GM23248 (cell line): ENCODE measurements around the gene GEMIN2. TPM values are rescaled to one million over a fixed set of nuclear protein-coding genes. Genes with fewer than 3 reads are reported as not detected.

Experiments used
- DNase-seq: peaks from one replicate; pipeline ENCODE4 v3.0.0-alpha.2; 2015
- H2AFZ ChIP-seq: fragments of 200-600 bp; sonication (generic); 2 replicates; pipeline ENCODE4 v1.6.1; 2016; ENCODE audit warnings: antibody characterized with exemption
- H3F3A ChIP-seq: fragments of 200-600 bp; sonication (generic); 2 replicates; pipeline ENCODE4 v1.6.1; 2016; ENCODE audit warnings: mild to moderate bottlenecking, antibody characterized with exemption, mixed run types; ENCODE audit not compliant: insufficient read depth
- H3K27ac ChIP-seq: fragments of 200-600 bp; sonication (generic); 2 replicates; pipeline ENCODE4 v1.5.1; 2016; ENCODE audit warnings: mild to moderate bottlenecking
- H3K27me3 ChIP-seq: fragments of 200-600 bp; sonication (generic); replicated peaks from 2 replicates; pipeline ENCODE4 v1.6.1; 2016; ENCODE audit warnings: mild to moderate bottlenecking; ENCODE audit not compliant: insufficient read depth
- H3K36me3 ChIP-seq: fragments of 200-600 bp; sonication (generic); 2 replicates; pipeline ENCODE4 v1.6.1; 2016; ENCODE audit warnings: low read depth, mild to moderate bottlenecking
- H3K4me1 ChIP-seq: fragments of 200-600 bp; sonication (generic); 2 replicates; pipeline ENCODE4 v1.6.1; 2016; ENCODE audit warnings: mild to moderate bottlenecking; ENCODE audit not compliant: insufficient read depth
- H3K4me2 ChIP-seq: fragments of 200-600 bp; sonication (generic); one replicate; pipeline ENCODE4 v1.6.1; 2016; ENCODE audit warnings: mild to moderate bottlenecking; ENCODE audit not compliant: unreplicated experiment
- H3K4me3 ChIP-seq: fragments of 200-600 bp; sonication (generic); 2 replicates; pipeline ENCODE4 v1.5.1; 2016; ENCODE audit warnings: mild to moderate bottlenecking
- H3K79me2 ChIP-seq: fragments of 200-600 bp; sonication (generic); 2 replicates; pipeline ENCODE4 v1.6.1; 2016; ENCODE audit warnings: mild to moderate bottlenecking; ENCODE audit not compliant: insufficient read depth
- H3K9ac ChIP-seq: fragments of 200-600 bp; sonication (generic); 2 replicates; pipeline ENCODE4 v1.6.1; 2016; ENCODE audit warnings: mild to moderate bottlenecking
- H3K9me2 ChIP-seq: fragments of 200-600 bp; sonication (generic); 2 replicates; pipeline ENCODE4 v1.6.1; 2016; ENCODE audit warnings: mixed run types, mild to moderate bottlenecking, moderate library complexity; ENCODE audit not compliant: insufficient read depth
- H3K9me3 ChIP-seq: fragments of 200-600 bp; sonication (generic); one replicate; pipeline ENCODE4 v1.6.1; 2017; ENCODE audit warnings: low read depth
- H4K20me1 ChIP-seq: fragments of 200-600 bp; sonication (generic); 2 replicates; pipeline ENCODE4 v1.6.0; 2016; ENCODE audit not compliant: insufficient read depth
- EZH2 ChIP-seq: fragments of 200-600 bp; sonication (generic); IDR thresholded peaks from 2 replicates; pipeline ENCODE4 v1.6.1; 2018; ENCODE audit warnings: antibody characterized with exemption, mild to moderate bottlenecking; ENCODE audit not compliant: insufficient read depth, poor library complexity, severe bottlenecking
- EZH2phosphoT487 ChIP-seq: fragments of 200-600 bp; sonication (generic); IDR thresholded peaks from 2 replicates; pipeline ENCODE4 v1.6.1; 2018; ENCODE audit warnings: antibody characterized with exemption, moderate library complexity, mild to moderate bottlenecking, low read depth; ENCODE audit not compliant: insufficient read depth
- WGBS, 2 experiments: methylation state at CpG; one replicate each; pipeline ENCODE4 v1.1.6; 2015 to 2017; ENCODE audit warnings: low lambda C conversion rate in 2 of 2, low coverage in 1 of 2; ENCODE audit errors: missing lambda C conversion rate in 2 of 2; 5-methylcytosine and 5-hydroxymethylcytosine counted together
- in situ Hi-C: fragments of 300-500 bp; cut with MboI; formaldehyde crosslinking; loops from 2 replicates; pipeline ENCODE4 v1.15.0; 2020
- polyA plus RNA-seq: library from polyadenylated mRNA; unstranded; fragments of >200 nt; fragmentation: Nextera tagmentation; extraction: Ambion mirVana; gene quantifications from 2 replicates; pipeline ENCODE4 v1.2.1, GENCODE V29; 2016
- small RNA-seq: library from RNA; depleted of rRNA; stranded (forward); fragments of <200 nt; gene quantifications from one replicate; pipeline ENCODE3, GENCODE V24; 2014; ENCODE audit warnings: low read depth, low replicate concordance
- total RNA-seq: library from RNA; depleted of rRNA; stranded (reverse); fragments of >200 nt; shearing (Covaris generic); gene quantifications from 2 replicates; pipeline ENCODE4 v1.2.3, GENCODE V29; 2014; rRNA removed

Gene GEMIN2
- total and polyA plus RNA-seq, 2 experiments from 2014 or later, result 16.4 to 25.5 TPM

DNA sequence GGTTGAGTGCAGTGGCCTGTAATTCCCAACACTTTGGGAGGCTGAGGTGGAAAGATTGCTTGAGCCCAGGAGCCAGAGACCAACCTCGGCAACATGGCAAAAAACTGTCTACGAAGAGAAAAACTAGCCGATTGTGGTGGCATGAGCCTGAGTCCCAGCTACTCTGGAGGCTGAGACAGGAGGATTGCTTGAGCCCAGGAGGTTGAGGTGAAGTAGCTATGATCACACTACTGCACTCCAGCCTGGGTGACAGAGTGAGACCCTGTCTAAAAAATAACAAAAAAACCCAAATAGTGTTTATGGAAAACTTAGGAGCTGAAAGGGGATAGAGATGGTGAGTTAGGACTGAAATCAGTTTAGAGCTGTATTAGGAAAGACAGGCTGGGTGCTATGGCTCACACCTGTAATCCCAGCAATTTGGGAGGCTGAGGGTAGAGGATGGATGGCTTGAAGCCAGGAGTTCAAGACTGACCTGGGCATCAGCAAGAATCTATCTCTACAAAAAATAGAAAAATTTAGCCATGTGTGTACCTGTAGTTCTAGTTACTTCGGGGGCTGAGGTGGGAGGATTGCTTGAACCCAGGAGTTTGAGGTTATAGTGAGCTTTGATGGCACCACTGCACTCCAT lies 70.6 kb downstream of the GEMIN2 start:
- Histone ChIP-seq H3F3A (peaks cover 82% of the 10 kb centered on the region), H2AFZ (no peak overlapping the region), H3K79me2 (peaks cover 31% of the 10 kb centered on the region), H3K27ac (no peak overlapping the region), H3K36me3 (peaks cover 61% of the 10 kb centered on the region), H3K27me3 (no peaks in the 10 kb centered on the region), H4K20me1 (no peaks in the 10 kb centered on the region), H3K4me2 (no peak overlapping the region), H3K4me1 (no peaks in the 10 kb centered on the region; the same call in 1 of the 2 replicates), H3K9me3 (no peaks in the 10 kb centered on the region), H3K9me2 (no peaks in the 10 kb centered on the region), H3K9ac (no peak overlapping the region), H3K4me3 (no peak overlapping the region)
- TF ChIP-seq EZH2phosphoT487 (no peak), EZH2 (no peak)
- no peak for DNase-seq
- in situ Hi-C loops, result no loop called here
- 97 to 100% methylated on average over 4 of the region's 4 CpGs for WGBS, 2 experiments

GRCh38 chr14:39185256-39186049 lies 71.3 kb downstream of the GEMIN2 start:
- Histone ChIP-seq H3K4me1 (no peaks in the 10 kb centered on the region; the same call in 1 of the 2 replicates), H2AFZ (no peak overlapping the region), H3K9me2 (no peaks in the 10 kb centered on the region), H3K27me3 (no peaks in the 10 kb centered on the region), H3K36me3 (peaks cover 54% of the 10 kb centered on the region), H4K20me1 (no peaks in the 10 kb centered on the region), H3K9me3 (no peaks in the 10 kb centered on the region), H3K27ac (no peak overlapping the region), H3K4me2 (no peak overlapping the region), H3F3A (peaks cover 80% of the 10 kb centered on the region), H3K4me3 (no peak overlapping the region), H3K9ac (no peak overlapping the region), H3K79me2 (peaks cover 24% of the 10 kb centered on the region)
- TF ChIP-seq EZH2phosphoT487, result no peak
- in situ Hi-C loops, result no loop called here
- 87 to 90% methylated on average over 5 of the region's 5 CpGs for WGBS, 2 experiments
- no peak for DNase-seq

Small RNAs within 50 kb of the gene (small RNA-seq; reads per million reads assigned to genes)
- gene AL109628.1, result not detected

Other genes with a start within 250 kb of the GEMIN2 start
- gene SEC23A, start 11.1 kb upstream of the GEMIN2 start, total RNA-seq, result 246 and 295 TPM in 2 replicates
- 191 and 192 TPM in 2 replicates for gene SEC23A, start 11.1 kb upstream of the GEMIN2 start, polyA plus RNA-seq
- 28.3 and 32.0 TPM in 2 replicates for gene TRAPPC6B, start 56.0 kb downstream of the GEMIN2 start, total RNA-seq
- gene TRAPPC6B, start 56.0 kb downstream of the GEMIN2 start, polyA plus RNA-seq, result 25.6 and 26.4 TPM in 2 replicates
- 15.3 and 21.8 TPM in 2 replicates for gene PNN, start 60.9 kb downstream of the GEMIN2 start, total RNA-seq
- gene PNN, start 60.9 kb downstream of the GEMIN2 start, polyA plus RNA-seq, result 32.3 and 39.7 TPM in 2 replicates
- 12.3 and 16.2 TPM in 2 replicates for gene MIA2, start 119.6 kb downstream of the GEMIN2 start, total RNA-seq
- gene MIA2, start 119.6 kb downstream of the GEMIN2 start, polyA plus RNA-seq, result 21.4 and 21.5 TPM in 2 replicates